Subcutaneous adipose tissue (tissue), 4 donors: ENCODE results near the gene SOCS7. TPM values are rescaled to one million over a fixed set of nuclear protein-coding genes. Genes with fewer than 3 reads are reported as not detected.

Experiments used
- CTCF ChIP-seq: fragments of 450-650 bp; IDR thresholded peaks from one replicate; pipeline ENCODE4 v1.5.1; 2016; ENCODE audit warnings: low read depth, mild to moderate bottlenecking, control low read depth, antibody characterized with exemption, moderate library complexity
- total RNA-seq, 4 donors: library from RNA; depleted of rRNA; stranded (reverse); fragments of >200 nt; gene quantifications; one replicate each; pipeline ENCODE4 v1.1.0, GENCODE V29; 2016

SOCS7 gene
- total RNA-seq, 4 donors from 2014 or later: 5.5 to 20.9 (median 8.8) TPM

- no peak for TF ChIP-seq CTCF
Observed at GRCh38 chr17:38428112-38428642, 76.5 kb downstream of the SOCS7 start, which contains the start of gene ARHGAP23. TSS of gene ARHGAP23 (plus strand) at chr17:38428464. CDS start at chr17:38428486, 22 bp downstream.

DNA sequence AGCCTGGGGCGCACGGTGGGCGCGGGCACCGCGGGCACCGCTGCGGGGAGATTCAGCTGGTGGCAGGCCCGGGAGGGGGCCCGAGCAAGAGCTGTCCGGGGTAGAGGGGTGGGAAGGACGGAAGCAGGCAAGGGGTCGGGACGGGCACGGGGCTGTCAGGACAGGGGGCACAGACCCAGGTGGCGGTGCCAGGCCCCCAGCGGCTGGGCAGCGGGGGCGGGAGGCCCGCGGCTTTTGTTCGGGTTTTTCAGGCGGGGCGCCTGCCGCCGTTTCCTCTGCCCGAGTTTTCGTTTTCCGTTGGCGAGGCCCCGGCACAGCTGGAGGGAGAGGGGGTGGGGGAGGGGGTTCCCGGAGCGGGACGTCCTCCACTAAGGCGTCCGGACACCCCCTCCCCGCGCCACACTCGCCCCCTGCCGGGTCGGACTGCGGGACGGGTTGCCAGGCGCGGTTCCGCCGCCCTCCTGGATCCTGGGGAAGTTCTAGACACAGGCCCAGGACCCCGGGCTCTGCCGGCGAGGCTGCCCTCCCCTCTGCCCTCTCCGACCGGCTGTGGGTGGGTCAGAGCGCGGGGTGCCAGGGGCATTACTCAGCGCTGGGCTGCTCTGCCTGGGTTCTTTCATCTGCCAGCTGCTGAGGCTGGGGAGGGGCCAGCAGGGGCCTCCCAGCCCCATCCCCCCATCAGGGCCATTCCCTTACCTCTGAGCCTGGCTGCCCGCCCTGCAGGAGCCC, 77.2 kb downstream of the SOCS7 start:
- no peak for TF ChIP-seq CTCF

DNA sequence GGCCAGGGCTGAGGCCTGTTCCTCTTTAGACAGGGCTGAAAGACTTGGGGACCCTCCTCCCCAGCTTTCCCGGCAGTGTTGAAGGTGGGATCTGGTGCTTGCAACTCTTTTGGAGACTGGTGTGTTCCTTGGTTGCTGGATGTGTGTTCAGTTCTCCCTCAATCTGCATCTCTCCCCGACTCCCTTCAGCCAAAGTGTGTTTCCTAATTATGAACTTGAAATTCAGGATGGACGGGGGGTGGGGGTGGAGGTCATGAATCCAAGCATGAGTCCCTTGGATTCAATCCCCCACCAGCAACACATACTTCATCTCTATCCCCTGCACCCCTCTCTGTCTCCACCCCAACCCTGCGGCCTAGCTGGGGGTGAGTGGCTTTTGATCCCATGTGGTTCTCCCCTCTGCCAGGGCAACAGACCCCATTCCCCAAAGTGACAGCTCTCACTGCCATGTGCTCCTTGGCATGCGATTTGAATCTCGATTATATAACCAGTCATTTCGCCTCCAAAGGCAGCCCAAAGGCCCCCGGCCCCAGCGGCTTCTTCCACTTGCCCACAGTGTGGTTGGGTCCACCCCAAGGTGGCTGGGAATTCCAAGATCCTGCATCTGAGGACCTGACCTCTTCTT, 77.9 kb downstream of the SOCS7 start:
- TF ChIP-seq CTCF: no peak

DNA sequence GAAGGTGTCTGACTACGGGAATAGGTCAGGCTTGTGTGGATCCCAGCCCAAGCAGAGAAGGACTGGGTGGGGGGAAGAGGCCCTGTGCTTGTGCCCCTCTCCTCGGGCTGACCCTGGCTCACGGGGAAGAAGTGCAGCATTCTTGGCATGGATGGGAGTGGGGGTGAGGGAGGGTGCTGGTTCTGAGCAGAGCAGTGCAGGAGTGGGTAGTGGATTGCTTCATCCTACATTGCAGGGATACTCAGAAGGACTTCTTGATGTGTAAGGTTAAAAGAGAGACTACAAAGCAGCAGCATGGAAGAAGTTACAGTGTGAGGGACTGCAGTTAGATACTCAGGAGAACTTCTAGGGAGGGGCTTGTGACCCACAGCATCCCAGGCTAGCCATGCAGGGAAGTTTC, 78.7 kb downstream of the SOCS7 start:
- TF ChIP-seq CTCF: no peak

DNA sequence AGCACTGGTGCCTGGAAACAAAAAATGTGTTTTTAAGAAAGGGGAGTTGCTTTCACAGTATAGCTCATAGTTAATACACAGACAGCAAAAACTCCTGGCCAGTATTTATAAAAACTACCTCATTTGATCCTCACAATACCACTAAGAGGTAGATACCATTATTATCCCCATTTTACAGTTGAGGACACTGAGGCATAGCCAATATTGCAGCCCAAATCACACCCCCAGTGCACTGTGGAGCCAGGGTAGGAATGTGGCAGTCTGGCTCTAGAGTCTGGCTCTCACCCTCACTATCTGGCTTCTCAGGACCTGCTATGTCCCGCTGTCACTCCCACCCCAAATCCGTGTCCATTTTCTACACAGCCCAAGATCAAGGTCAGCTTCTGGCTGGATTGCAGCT, 79.2 kb downstream of the SOCS7 start:
- TF ChIP-seq CTCF: no peak

DNA sequence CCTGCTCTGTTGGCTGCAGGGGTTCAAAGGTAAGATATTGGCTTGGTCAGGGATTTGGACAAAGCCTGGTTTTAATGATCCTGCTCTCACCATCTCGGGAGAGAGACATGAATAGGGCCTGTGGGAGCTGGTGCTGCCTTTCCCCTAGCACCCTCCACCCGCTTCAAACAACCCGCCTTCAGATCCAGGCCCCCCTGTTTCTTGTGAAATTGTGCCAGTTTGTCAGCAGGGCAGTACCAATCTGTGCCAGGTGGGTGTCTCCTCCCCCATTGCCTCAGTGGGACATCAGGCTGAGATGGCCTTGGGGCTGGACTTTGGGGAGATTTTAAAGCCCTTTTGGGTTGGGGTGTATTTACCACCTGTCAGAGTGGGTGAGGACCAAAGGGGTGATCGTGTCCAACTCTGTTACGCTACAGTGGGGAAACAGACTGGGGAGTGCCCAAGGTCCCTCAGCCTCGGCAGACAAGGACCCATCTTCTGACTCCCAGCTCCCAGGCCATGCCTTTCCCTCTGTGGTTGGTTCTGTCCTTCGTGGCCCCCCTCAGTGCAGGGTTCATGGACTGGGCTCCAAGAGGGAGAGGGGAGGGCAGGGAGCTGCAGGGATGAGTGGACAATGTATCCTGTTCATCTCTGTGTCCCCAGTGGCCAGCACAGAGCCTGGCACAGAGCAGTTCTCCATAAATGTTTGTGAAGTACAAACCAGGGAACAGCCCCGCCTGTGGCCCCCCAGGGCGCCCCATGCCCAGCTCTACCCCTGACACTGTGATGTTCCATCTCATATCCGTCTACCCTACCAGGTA, 79.9 kb downstream of the SOCS7 start:
- TF ChIP-seq CTCF: no peak
